ENCODE results near the gene SSH3.
A peak's percentile ranks its signal among the peaks of the same experiment; 100 is the strongest.

SSH3 gene

DNA sequence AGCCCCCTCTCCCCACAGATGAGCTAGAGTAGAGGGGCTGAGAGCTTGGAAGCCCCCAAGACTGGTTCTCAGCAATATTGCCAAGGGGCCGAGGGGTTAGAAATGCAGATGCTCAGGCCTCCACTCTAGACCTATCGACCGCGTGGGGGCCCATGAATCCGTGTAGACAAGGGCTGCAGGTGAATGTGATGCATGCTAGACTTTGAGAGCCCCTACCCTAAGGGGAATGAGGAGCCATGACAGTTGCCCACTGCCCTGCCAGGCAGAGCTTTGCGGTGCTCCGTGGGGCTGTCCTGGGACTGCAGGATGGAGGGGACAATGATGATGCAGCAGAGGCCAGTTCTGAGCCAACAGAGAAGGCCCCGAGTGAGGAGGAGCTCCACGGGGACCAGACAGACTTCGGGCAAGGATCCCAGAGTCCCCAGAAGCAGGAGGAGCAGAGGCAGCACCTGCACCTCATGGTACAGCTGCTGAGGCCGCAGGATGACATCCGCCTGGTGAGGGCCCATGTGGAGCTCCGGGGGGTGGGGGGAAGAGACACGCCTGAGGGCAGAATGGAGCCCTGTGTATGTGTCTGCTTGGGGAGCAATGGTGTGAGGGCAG lies 1.3 kb downstream of the SSH3 start:
- Histone ChIP-seq H3K27me3 (ENCODE audit: control insufficient read depth, insufficient read depth, low read length) (no peaks in the 10 kb centered on the region), H2AFZ (no peak overlapping the region), H3K4me2 (ENCODE audit: low read length) (peak overlapping the region; percentile 91), H3K9me3 (ENCODE audit: control insufficient read depth, low read length) (no peaks in the 10 kb centered on the region), H3K36me3 (ENCODE audit: control insufficient read depth, insufficient read depth, low read length) (no peaks in the 10 kb centered on the region), H3K4me3 (ENCODE audit: low read depth, low read length) (peak overlapping the region; percentile 68), H3K79me2 (no peaks in the 10 kb centered on the region), H3K4me1 (no peaks in the 10 kb centered on the region), H3K9ac (no peak overlapping the region), H3K27ac (no peak overlapping the region)
- TF ChIP-seq, protein P1, sequence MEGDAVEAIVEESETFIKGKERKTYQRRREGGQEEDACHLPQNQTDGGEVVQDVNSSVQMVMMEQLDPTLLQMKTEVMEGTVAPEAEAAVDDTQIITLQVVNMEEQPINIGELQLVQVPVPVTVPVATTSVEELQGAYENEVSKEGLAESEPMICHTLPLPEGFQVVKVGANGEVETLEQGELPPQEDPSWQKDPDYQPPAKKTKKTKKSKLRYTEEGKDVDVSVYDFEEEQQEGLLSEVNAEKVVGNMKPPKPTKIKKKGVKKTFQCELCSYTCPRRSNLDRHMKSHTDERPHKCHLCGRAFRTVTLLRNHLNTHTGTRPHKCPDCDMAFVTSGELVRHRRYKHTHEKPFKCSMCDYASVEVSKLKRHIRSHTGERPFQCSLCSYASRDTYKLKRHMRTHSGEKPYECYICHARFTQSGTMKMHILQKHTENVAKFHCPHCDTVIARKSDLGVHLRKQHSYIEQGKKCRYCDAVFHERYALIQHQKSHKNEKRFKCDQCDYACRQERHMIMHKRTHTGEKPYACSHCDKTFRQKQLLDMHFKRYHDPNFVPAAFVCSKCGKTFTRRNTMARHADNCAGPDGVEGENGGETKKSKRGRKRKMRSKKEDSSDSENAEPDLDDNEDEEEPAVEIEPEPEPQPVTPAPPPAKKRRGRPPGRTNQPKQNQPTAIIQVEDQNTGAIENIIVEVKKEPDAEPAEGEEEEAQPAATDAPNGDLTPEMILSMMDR (IDR thresholded peaks at IDR 0.05), result no peak

DNA sequence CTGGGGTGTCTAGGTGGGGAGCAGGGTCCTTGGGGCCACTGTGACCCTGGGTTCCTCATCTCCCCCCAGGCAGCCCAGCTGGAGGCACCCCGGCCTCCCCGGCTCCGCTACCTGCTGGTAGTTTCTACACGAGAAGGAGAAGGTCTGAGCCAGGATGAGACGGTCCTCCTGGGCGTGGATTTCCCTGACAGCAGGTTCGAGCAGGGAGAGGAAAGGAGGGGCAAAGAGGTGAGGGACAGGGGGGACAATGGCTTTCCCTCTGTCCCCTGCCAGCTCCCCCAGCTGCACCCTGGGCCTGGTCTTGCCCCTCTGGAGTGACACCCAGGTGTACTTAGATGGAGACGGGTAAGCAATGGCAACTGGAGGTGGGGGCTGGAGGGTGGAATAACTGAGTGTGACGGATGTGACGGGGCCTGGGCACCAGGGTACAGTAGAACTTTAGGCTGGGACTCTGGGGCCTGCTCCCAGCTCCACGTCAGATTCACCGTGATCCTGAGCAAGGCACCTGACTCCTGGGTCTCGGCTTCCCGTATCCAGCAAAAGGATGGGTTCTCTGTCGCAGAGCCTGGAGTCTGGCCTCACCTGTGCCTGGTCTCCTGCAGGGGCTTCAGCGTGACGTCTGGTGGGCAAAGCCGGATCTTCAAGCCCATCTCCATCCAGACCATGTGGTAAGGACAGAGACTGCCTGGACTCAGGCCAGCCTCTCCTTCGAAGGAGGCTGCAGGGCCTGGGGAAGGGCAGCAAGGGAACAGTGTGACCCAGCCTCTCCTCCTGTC lies 3.6 kb downstream of the SSH3 start:
- Histone ChIP-seq H3K27ac (no peak overlapping the region), H3K4me2 (ENCODE audit: low read length) (no peak overlapping the region), H3K4me1 (no peaks in the 10 kb centered on the region), H3K4me3 (ENCODE audit: low read depth, low read length) (no peak overlapping the region), H3K9ac (no peak overlapping the region), H3K36me3 (ENCODE audit: control insufficient read depth, insufficient read depth, low read length) (no peaks in the 10 kb centered on the region), H3K27me3 (ENCODE audit: control insufficient read depth, insufficient read depth, low read length) (no peaks in the 10 kb centered on the region), H3K9me3 (ENCODE audit: control insufficient read depth, low read length) (no peaks in the 10 kb centered on the region), H3K79me2 (no peaks in the 10 kb centered on the region), H2AFZ (no peak overlapping the region)
- TF ChIP-seq, protein P1 (IDR thresholded peaks at IDR 0.05), result no peak

DNA sequence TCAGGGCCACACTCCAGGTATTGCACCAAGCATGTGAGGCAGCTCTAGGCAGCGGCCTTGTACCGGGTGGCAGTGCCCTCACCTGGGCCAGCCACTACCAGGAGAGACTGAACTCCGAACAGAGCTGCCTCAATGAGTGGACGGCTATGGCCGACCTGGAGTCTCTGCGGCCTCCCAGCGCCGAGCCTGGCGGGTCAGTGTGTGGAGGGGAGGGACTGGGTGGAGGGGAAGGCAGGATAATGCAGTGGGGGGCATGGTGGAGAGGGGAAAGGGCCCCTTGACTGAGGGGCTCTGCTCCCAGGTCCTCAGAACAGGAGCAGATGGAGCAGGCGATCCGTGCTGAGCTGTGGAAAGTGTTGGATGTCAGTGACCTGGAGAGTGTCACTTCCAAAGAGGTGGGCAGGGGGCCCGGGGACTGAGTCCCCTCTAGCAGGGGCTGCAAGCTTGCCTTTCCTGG lies 4.2 kb downstream of the SSH3 start:
- H3K79me2 ChIP-seq, result no peaks in the 10 kb centered on the region
- no peak overlapping the region for H3K4me2 ChIP-seq (ENCODE audit: low read length)
- H3K27me3 ChIP-seq (ENCODE audit: control insufficient read depth, insufficient read depth, low read length), result no peaks in the 10 kb centered on the region
- TF ChIP-seq, protein P1 (IDR thresholded peaks at IDR 0.05), result no peak
- H3K4me1 ChIP-seq, result no peaks in the 10 kb centered on the region
- no peaks in the 10 kb centered on the region for H3K9me3 ChIP-seq (ENCODE audit: control insufficient read depth, low read length)
- no peak overlapping the region for H3K4me3 ChIP-seq (ENCODE audit: low read depth, low read length)
- H2AFZ ChIP-seq, result no peak overlapping the region
- no peak overlapping the region for H3K27ac ChIP-seq
- H3K36me3 ChIP-seq (ENCODE audit: control insufficient read depth, insufficient read depth, low read length), result no peaks in the 10 kb centered on the region
- H3K9ac ChIP-seq, result no peak overlapping the region

DNA sequence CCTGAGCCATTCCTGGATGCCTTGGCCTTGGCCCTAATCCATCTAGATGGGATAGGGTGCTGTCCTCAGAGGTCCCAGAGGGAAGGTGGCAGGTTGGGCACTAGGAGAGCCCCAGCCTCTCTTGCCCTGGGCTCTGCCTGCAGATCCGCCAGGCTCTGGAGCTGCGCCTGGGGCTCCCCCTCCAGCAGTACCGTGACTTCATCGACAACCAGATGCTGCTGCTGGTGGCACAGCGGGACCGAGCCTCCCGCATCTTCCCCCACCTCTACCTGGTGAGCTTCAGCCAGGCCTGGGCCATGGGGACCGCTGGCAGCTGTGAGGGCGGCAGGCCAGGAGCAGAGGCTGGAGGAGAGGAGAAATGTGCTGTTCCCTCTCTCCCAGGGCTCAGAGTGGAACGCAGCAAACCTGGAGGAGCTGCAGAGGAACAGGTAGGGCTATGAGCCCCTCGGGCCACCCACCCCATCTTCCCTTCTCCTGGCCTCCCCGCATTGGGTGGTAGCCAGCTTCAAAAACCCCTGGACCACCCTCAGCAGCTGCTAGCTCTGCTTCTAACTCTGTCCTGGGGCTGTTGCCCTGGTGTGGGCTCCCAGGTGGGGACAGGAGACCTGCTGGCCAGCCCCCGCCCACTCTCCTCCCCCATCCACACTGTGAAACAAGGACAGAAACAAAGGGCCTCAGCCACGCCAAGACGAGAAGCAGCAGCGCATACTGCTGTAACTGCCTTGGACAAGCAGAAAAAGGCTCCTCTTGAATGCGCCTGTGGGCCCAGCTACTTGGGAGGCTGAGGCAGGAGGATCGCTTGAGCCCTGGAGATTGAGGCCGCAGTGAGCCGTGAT lies 4.9 kb downstream of the SSH3 start:
- Histone ChIP-seq H3K27ac (no peak overlapping the region), H3K4me2 (ENCODE audit: low read length) (no peak overlapping the region), H3K9ac (no peak overlapping the region), H3K79me2 (no peaks in the 10 kb centered on the region), H3K4me3 (ENCODE audit: low read depth, low read length) (no peak overlapping the region), H3K27me3 (ENCODE audit: control insufficient read depth, insufficient read depth, low read length) (no peaks in the 10 kb centered on the region), H3K4me1 (no peaks in the 10 kb centered on the region), H3K36me3 (ENCODE audit: control insufficient read depth, insufficient read depth, low read length) (no peaks in the 10 kb centered on the region), H3K9me3 (ENCODE audit: control insufficient read depth, low read length) (no peaks in the 10 kb centered on the region), H2AFZ (no peak overlapping the region)
- TF ChIP-seq, protein P1 (IDR thresholded peaks at IDR 0.05), result no peak
